GM12873 (cell line): ENCODE measurements around the gene FCHSD2.

Experiments
- CTCF ChIP-seq: IDR thresholded peaks from 2 replicates; pipeline ENCODE4 v1.5.1; 2012; ENCODE audit warnings: low read depth, mild to moderate bottlenecking, moderate library complexity, low read length, control low read depth; ENCODE audit not compliant: insufficient read depth; ENCODE audit errors: missing control alignments

Gene FCHSD2

GRCh38 chr11:73100578-73100977 is 41.5 kb downstream of the FCHSD2 start:
- TF ChIP-seq CTCF: no peak

GRCh38 chr11:73099512-73100266 is 42.4 kb downstream of the FCHSD2 start:
- TF ChIP-seq CTCF: no peak

GRCh38 chr11:73095613-73096012 is 46.5 kb downstream of the FCHSD2 start:
- TF ChIP-seq CTCF: no peak

GRCh38 chr11:73091521-73092305 is 50.4 kb downstream of the FCHSD2 start:
- TF ChIP-seq CTCF: no peak

- no peak for TF ChIP-seq CTCF
Observed at GRCh38 chr11:73087730-73088129, 54.4 kb downstream of the FCHSD2 start.

GRCh38 chr11:73085189-73085875 is 56.8 kb downstream of the FCHSD2 start:
- TF ChIP-seq CTCF: no peak

GRCh38 chr11:73078631-73079030 is 63.5 kb downstream of the FCHSD2 start:
- TF ChIP-seq CTCF: no peak
